ENCODE results near the gene SLFN12L. TPM values are rescaled to one million over a fixed set of nuclear protein-coding genes. Genes with fewer than 3 reads are reported as not detected.

SLFN12L gene
- total and polyA plus RNA-seq, 4 donors = 0.11 to 0.30 (median 0.22) TPM; not detected in 1

GRCh38 chr17:35449371-35449931 lies 88.0 kb downstream of the SLFN12L start:
- Histone ChIP-seq H3K36me3 (ENCODE audit: control insufficient read depth, insufficient read depth, low read length) (no peaks in the 10 kb centered on the region), H3K9me3 (ENCODE audit: control insufficient read depth, insufficient read depth, low read length) (peaks cover 2% of the 10 kb centered on the region), H3K27me3 (ENCODE audit: control insufficient read depth, insufficient read depth, low read length) (peaks cover 75% of the 10 kb centered on the region), H3K27ac (ENCODE audit: low read depth, low read length) (no peak overlapping the region), H3K4me1 (ENCODE audit: control insufficient read depth, insufficient read depth, low read length) (peaks cover 20% of the 10 kb centered on the region), H3K4me3 (ENCODE audit: low read depth, low read length) (peak overlapping the region; percentile 11)
- DNase-seq (ENCODE audit: low read depth in 4 of 6, low spot score in 6 of 6) = peak in 2 of 6 donors; percentile 14 to 20
- WGBS (ENCODE audit: insufficient coverage) = 1% methylated on average over 30 of the region's 36 CpGs

GRCh38 chr17:35448899-35449227 lies 88.6 kb downstream of the SLFN12L start:
- Histone ChIP-seq H3K27me3 (ENCODE audit: control insufficient read depth, insufficient read depth, low read length) (peaks cover 72% of the 10 kb centered on the region), H3K9me3 (ENCODE audit: control insufficient read depth, insufficient read depth, low read length) (peaks cover 2% of the 10 kb centered on the region), H3K36me3 (ENCODE audit: control insufficient read depth, insufficient read depth, low read length) (no peaks in the 10 kb centered on the region), H3K4me3 (ENCODE audit: low read depth, low read length) (peak overlapping the region; percentile 48), H3K4me1 (ENCODE audit: control insufficient read depth, insufficient read depth, low read length) (peaks cover 20% of the 10 kb centered on the region), H3K27ac (ENCODE audit: low read depth, low read length) (no peak overlapping the region)
- WGBS (ENCODE audit: insufficient coverage) = 5% methylated on average over 16 of the region's 16 CpGs
- no peak for DNase-seq (ENCODE audit: low read depth in 4 of 6, low spot score in 6 of 6)

- Histone ChIP-seq H3K27ac (ENCODE audit: low read depth, low read length) (no peak within 1 kb of the TSS), H3K4me1 (ENCODE audit: control insufficient read depth, insufficient read depth, low read length) (peaks cover 20% of the 10 kb centered on the region), H3K9me3 (ENCODE audit: control insufficient read depth, insufficient read depth, low read length) (peaks cover 2% of the 10 kb centered on the region), H3K27me3 (ENCODE audit: control insufficient read depth, insufficient read depth, low read length) (peaks cover 72% of the 10 kb centered on the region), H3K4me3 (ENCODE audit: low read depth, low read length) (peak within 1 kb of the TSS; percentile 48), H3K36me3 (ENCODE audit: control insufficient read depth, insufficient read depth, low read length) (no peaks in the 10 kb centered on the region)
- under 1% methylated on average over 44 of the region's 44 CpGs for WGBS (ENCODE audit: insufficient coverage)
- DNase-seq (ENCODE audit: low read depth in 4 of 6, low spot score in 6 of 6) = peak in 2 of 6 donors; percentile 18 to 48
Measured at GRCh38 chr17:35448214-35448898, 89.1 kb downstream of the SLFN12L start, which contains the start of gene SLFN13. Gene SLFN13, minus strand, starts transcription at chr17:35448766. Its CDS starts 3,086 bp downstream, at chr17:35445680.

- H3K4me1 ChIP-seq (ENCODE audit: control insufficient read depth, insufficient read depth, low read length) = peaks cover 20% of the 10 kb centered on the region
- DNase-seq (ENCODE audit: low read depth in 4 of 6, low spot score in 6 of 6) = peak in 2 of 6 donors; percentile 9 to 48
- H3K4me3 ChIP-seq (ENCODE audit: low read depth, low read length) = no peak overlapping the region
- H3K9me3 ChIP-seq (ENCODE audit: control insufficient read depth, insufficient read depth, low read length) = peaks cover 2% of the 10 kb centered on the region
- H3K27ac ChIP-seq (ENCODE audit: low read depth, low read length) = no peak overlapping the region
- H3K36me3 ChIP-seq (ENCODE audit: control insufficient read depth, insufficient read depth, low read length) = no peaks in the 10 kb centered on the region
- H3K27me3 ChIP-seq (ENCODE audit: control insufficient read depth, insufficient read depth, low read length) = peaks cover 66% of the 10 kb centered on the region
- WGBS (ENCODE audit: insufficient coverage) = 50% methylated on average over 2 of the region's 3 CpGs
Measured at GRCh38 chr17:35447499-35447898, 90.0 kb downstream of the SLFN12L start.

GRCh38 chr17:35438433-35438832 lies 99.0 kb downstream of the SLFN12L start:
- Histone ChIP-seq H3K27ac (ENCODE audit: low read depth, low read length) (no peak overlapping the region), H3K9me3 (ENCODE audit: control insufficient read depth, insufficient read depth, low read length) (no peaks in the 10 kb centered on the region), H3K36me3 (ENCODE audit: control insufficient read depth, insufficient read depth, low read length) (no peaks in the 10 kb centered on the region), H3K4me3 (ENCODE audit: low read depth, low read length) (no peak overlapping the region), H3K4me1 (ENCODE audit: control insufficient read depth, insufficient read depth, low read length) (peaks cover 9% of the 10 kb centered on the region), H3K27me3 (ENCODE audit: control insufficient read depth, insufficient read depth, low read length) (peaks cover 6% of the 10 kb centered on the region)
- no peak for DNase-seq (ENCODE audit: low read depth in 4 of 6, low spot score in 6 of 6)

GRCh38 chr17:35433075-35433894 lies 104.2 kb downstream of the SLFN12L start:
- Histone ChIP-seq H3K9me3 (ENCODE audit: control insufficient read depth, insufficient read depth, low read length) (no peaks in the 10 kb centered on the region), H3K27me3 (ENCODE audit: control insufficient read depth, insufficient read depth, low read length) (peaks cover 21% of the 10 kb centered on the region), H3K4me3 (ENCODE audit: low read depth, low read length) (peak overlapping the region; percentile 72), H3K36me3 (ENCODE audit: control insufficient read depth, insufficient read depth, low read length) (no peaks in the 10 kb centered on the region), H3K4me1 (ENCODE audit: control insufficient read depth, insufficient read depth, low read length) (peaks cover 17% of the 10 kb centered on the region), H3K27ac (ENCODE audit: low read depth, low read length) (peak overlapping the region; percentile 97)
- 17% methylated on average over 16 of the region's 19 CpGs for WGBS (ENCODE audit: insufficient coverage)
- DNase-seq (ENCODE audit: low read depth in 4 of 6, low spot score in 6 of 6) = peak in 1 of 6 donors; percentile 69

- H3K4me1 ChIP-seq (ENCODE audit: control insufficient read depth, insufficient read depth, low read length) = peaks cover 17% of the 10 kb centered on the region
- H3K36me3 ChIP-seq (ENCODE audit: control insufficient read depth, insufficient read depth, low read length) = no peaks in the 10 kb centered on the region
- 34% methylated on average over 14 of the region's 22 CpGs for WGBS (ENCODE audit: insufficient coverage)
- no peaks in the 10 kb centered on the region for H3K9me3 ChIP-seq (ENCODE audit: control insufficient read depth, insufficient read depth, low read length)
- DNase-seq (ENCODE audit: low read depth in 4 of 6, low spot score in 6 of 6) = peak in 3 of 6 donors; percentile 29 to 82 (median 43)
- H3K27ac ChIP-seq (ENCODE audit: low read depth, low read length) = peak within 1 kb of the TSS; percentile 97
- H3K27me3 ChIP-seq (ENCODE audit: control insufficient read depth, insufficient read depth, low read length) = peaks cover 21% of the 10 kb centered on the region
- peak within 1 kb of the TSS; percentile 72 for H3K4me3 ChIP-seq (ENCODE audit: low read depth, low read length)
Measured at GRCh38 chr17:35432176-35433074, 105.1 kb downstream of the SLFN12L start, which contains the start of gene SLFN12. Gene SLFN12, minus strand, starts transcription at chr17:35432500. Its CDS starts 9,472 bp downstream, at chr17:35423028.

- 27% methylated on average over 2 of the region's 2 CpGs for WGBS (ENCODE audit: insufficient coverage)
- H3K9me3 ChIP-seq (ENCODE audit: control insufficient read depth, insufficient read depth, low read length) = no peaks in the 10 kb centered on the region
- DNase-seq (ENCODE audit: low read depth in 4 of 6, low spot score in 6 of 6) = no peak
- H3K4me3 ChIP-seq (ENCODE audit: low read depth, low read length) = no peak overlapping the region
- peaks cover 21% of the 10 kb centered on the region for H3K27me3 ChIP-seq (ENCODE audit: control insufficient read depth, insufficient read depth, low read length)
- no peaks in the 10 kb centered on the region for H3K36me3 ChIP-seq (ENCODE audit: control insufficient read depth, insufficient read depth, low read length)
- H3K4me1 ChIP-seq (ENCODE audit: control insufficient read depth, insufficient read depth, low read length) = peaks cover 17% of the 10 kb centered on the region
- H3K27ac ChIP-seq (ENCODE audit: low read depth, low read length) = no peak overlapping the region
Measured at GRCh38 chr17:35429702-35430101, 107.8 kb downstream of the SLFN12L start.

- peaks cover 7% of the 10 kb centered on the region for H3K4me1 ChIP-seq (ENCODE audit: control insufficient read depth, insufficient read depth, low read length)
- H3K9me3 ChIP-seq (ENCODE audit: control insufficient read depth, insufficient read depth, low read length) = no peaks in the 10 kb centered on the region
- no CpG with 5 or more reads among the region's 2 CpGs for WGBS (ENCODE audit: insufficient coverage)
- H3K27me3 ChIP-seq (ENCODE audit: control insufficient read depth, insufficient read depth, low read length) = peaks cover 14% of the 10 kb centered on the region
- no peaks in the 10 kb centered on the region for H3K36me3 ChIP-seq (ENCODE audit: control insufficient read depth, insufficient read depth, low read length)
- DNase-seq (ENCODE audit: low read depth in 4 of 6, low spot score in 6 of 6) = no peak
- H3K4me3 ChIP-seq (ENCODE audit: low read depth, low read length) = no peak overlapping the region
- H3K27ac ChIP-seq (ENCODE audit: low read depth, low read length) = no peak overlapping the region
Measured at GRCh38 chr17:35428229-35428628, 109.2 kb downstream of the SLFN12L start.
